GM12878 (cell line): Measurements from ENCODE around the gene CDYL. TPM values are rescaled to one million over a fixed set of nuclear protein-coding genes. Genes with fewer than 3 reads are reported as not detected.

ENCODE experiments used
- ATAC-seq: fragments of 200-7000 bp; cut with Tn5 transposase; 3 replicates; pipeline ENCODE4 v1.9.1; 2020; ENCODE audit warnings: mild to moderate bottlenecking, moderate library complexity
- BruUV-seq: library from RNA; stranded (reverse); fragments of 400-500 nt; replicated peaks from 2 replicates; lab custom pipeline; 2021; lab: Mats Ljungman, UMichigan
- CTCF ChIA-PET: fragments of 300-600 bp; sonication (Branson Sonifier 250); formaldehyde crosslinking; extraction: SDS; loops from one replicate; lab custom pipeline; 2021; ENCODE audit warnings: inconsistent platforms; lab: Yijun Ruan, JAX
- POLR2A ChIA-PET: fragments of 350-600 bp; formaldehyde crosslinking; extraction: SDS; loops from one replicate; lab custom pipeline; 2021; ENCODE audit warnings: inconsistent platforms; lab: Charles Lee
- RAD21 ChIA-PET: fragments of 300-600 bp; sonication (Branson Sonifier 250); formaldehyde crosslinking; loops from one replicate; lab custom pipeline; 2023; ENCODE audit warnings: antibody characterized with exemption; ENCODE audit not compliant: unreplicated experiment; lab: Charles Lee
- SMC1A ChIA-PET: fragments of 300-600 bp; sonication (Branson Sonifier 250); formaldehyde crosslinking; loops from one replicate; lab custom pipeline; 2023; ENCODE audit not compliant: unreplicated experiment, uncharacterized antibody; lab: Charles Lee
- DNase-seq: peaks from one replicate; pipeline ENCODE4 v3.0.0-alpha.2; 2011; ENCODE audit warnings: low read depth, low spot score
- FAIRE-seq: peaks from 3 replicates; lab custom pipeline; 2011; peaks lifted over from hg19 to GRCh38; lab: Jason Lieb, UNC
- H2AFZ ChIP-seq: 2 replicates; pipeline ENCODE4 v1.6.0; 2011; ENCODE audit warnings: low read depth, low read length, control low read depth; ENCODE audit not compliant: control insufficient read depth
- H3K27ac ChIP-seq: 2 replicates; pipeline ENCODE4 v1.5.1; 2011; ENCODE audit warnings: control low read depth; ENCODE audit not compliant: control insufficient read depth, insufficient read depth
- H3K27me3 ChIP-seq, 2 experiments: replicated peaks in 1 of 2; 2 replicates each; pipeline versions ENCODE4 v1.6.0 to v1.6.1; 2011; ENCODE audit warnings: low read length in 1 of 2; ENCODE audit not compliant: control insufficient read depth in 2 of 2, insufficient read depth in 2 of 2
- H3K36me3 ChIP-seq, 2 experiments: 2 replicates each; pipeline ENCODE4 v1.5.1; 2011; ENCODE audit warnings: low read length in 1 of 2; ENCODE audit not compliant: control insufficient read depth in 2 of 2, insufficient read depth in 2 of 2
- H3K4me1 ChIP-seq: 2 replicates; pipeline ENCODE4 v1.6.1; 2011; ENCODE audit warnings: mild to moderate bottlenecking, low read length, moderate library complexity, mixed read lengths; ENCODE audit not compliant: control insufficient read depth, insufficient read depth
- H3K4me2 ChIP-seq: 2 replicates; pipeline ENCODE4 v1.6.0; 2011; ENCODE audit warnings: control low read depth; ENCODE audit not compliant: control insufficient read depth, insufficient read depth
- H3K4me3 ChIP-seq: fragments of 200-600 bp; sonication (generic); 2 replicates; pipeline ENCODE4 v1.5.1; 2016
- H3K79me2 ChIP-seq: 2 replicates; pipeline ENCODE4 v1.6.0; 2011; ENCODE audit warnings: low read length; ENCODE audit not compliant: control insufficient read depth, insufficient read depth
- H3K9ac ChIP-seq: 2 replicates; pipeline ENCODE4 v1.8.0; 2011; ENCODE audit warnings: low read length, control low read depth, mixed read lengths; ENCODE audit not compliant: control insufficient read depth, insufficient read depth
- H3K9me3 ChIP-seq: replicated peaks from 3 replicates; pipeline ENCODE4 v1.5.1; 2011; ENCODE audit warnings: mild to moderate bottlenecking, low read length; ENCODE audit not compliant: control insufficient read depth, insufficient read depth
- H4K20me1 ChIP-seq: 2 replicates; pipeline ENCODE4 v1.6.0; 2011; ENCODE audit not compliant: control insufficient read depth, insufficient read depth
- CEBPB ChIP-seq, 2 experiments: fragments of 150-350 bp in 1 of 2; IDR thresholded peaks; 2 replicates each; pipeline ENCODE4 v1.6.1; 2012 to 2014; ENCODE audit warnings: low read depth in 2 of 2, low read length in 2 of 2, borderline replicate concordance in 1 of 2, inconsistent platforms in 1 of 2
- EZH2 ChIP-seq: IDR thresholded peaks from 2 replicates; pipeline ENCODE4 v1.6.1; 2012; ENCODE audit warnings: low read depth, mild to moderate bottlenecking, control low read depth, inconsistent platforms, low read length, borderline replicate concordance; ENCODE audit not compliant: control insufficient read depth
- HDGF ChIP-seq: fragments of 450-650 bp; IDR thresholded peaks from 2 replicates; pipeline ENCODE4 v1.6.1; 2016; ENCODE audit warnings: antibody characterized with exemption
- MEF2A ChIP-seq: IDR thresholded peaks from 2 replicates; pipeline ENCODE4 v1.6.1; 2011; ENCODE audit warnings: low read depth, mild to moderate bottlenecking, low read length, moderate library complexity; ENCODE audit not compliant: insufficient read depth
- NRF1 ChIP-seq: conservative IDR thresholded peaks from 2 replicates; pipeline ENCODE4 v1.6.1; 2011; ENCODE audit warnings: mild to moderate bottlenecking, low read depth, low read length, improper control_type of control experiment
- RAD21 ChIP-seq: IDR thresholded peaks from 2 replicates; pipeline ENCODE4 v1.6.1; 2011; ENCODE audit warnings: mild to moderate bottlenecking, low read depth, low read length, moderate library complexity; ENCODE audit not compliant: insufficient read depth
- RELA ChIP-seq: fragments of 450-650 bp; IDR thresholded peaks from 2 replicates; pipeline ENCODE4 v1.8.0; 2014; ENCODE audit warnings: borderline replicate concordance; ENCODE audit not compliant: partially characterized antibody
- SMAD5 ChIP-seq: IDR thresholded peaks from 2 replicates; pipeline ENCODE4 v1.6.1; 2016; ENCODE audit warnings: antibody characterized with exemption, low read depth
- SPI1 ChIP-seq: IDR thresholded peaks from 2 replicates; pipeline ENCODE4 v1.6.1; 2011; ENCODE audit warnings: low read depth, mild to moderate bottlenecking, low read length, moderate library complexity, borderline replicate concordance; ENCODE audit not compliant: insufficient read depth
- SUZ12 ChIP-seq: fragments of 200-600 bp; sonication (generic); IDR thresholded peaks from one replicate; pipeline ENCODE4 v1.6.1; 2018; ENCODE audit warnings: antibody characterized with exemption, mild to moderate bottlenecking; ENCODE audit not compliant: unreplicated experiment
- TAF1 ChIP-seq: IDR thresholded peaks from 2 replicates; pipeline ENCODE4 v1.6.1; 2011; ENCODE audit warnings: mild to moderate bottlenecking, low read depth, low read length, borderline replicate concordance
- TCF12 ChIP-seq: IDR thresholded peaks from 2 replicates; pipeline ENCODE4 v1.6.1; 2011; ENCODE audit warnings: low read depth, mild to moderate bottlenecking, low read length
- ZNF207 ChIP-seq: fragments of 450-650 bp; IDR thresholded peaks from 2 replicates; pipeline ENCODE4 v1.6.1; 2014; ENCODE audit warnings: antibody characterized with exemption, mild to moderate bottlenecking, borderline replicate concordance
- ZNF274 ChIP-seq: IDR thresholded peaks from one replicate; pipeline ENCODE4 v1.8.0; 2011; ENCODE audit not compliant: insufficient read length, insufficient read depth
- ZNF384 ChIP-seq: IDR thresholded peaks from 2 replicates; pipeline ENCODE4 v1.6.1; 2012; ENCODE audit warnings: low read depth, mild to moderate bottlenecking, low read length, improper control_type of control experiment, borderline replicate concordance
- WGBS: methylation state at CpG from one replicate; pipeline ENCODE4 v1.1.6; 2016; ENCODE audit warnings: low lambda C conversion rate; ENCODE audit not compliant: insufficient replicate concordance, insufficient coverage; ENCODE audit errors: missing lambda C conversion rate; 5-methylcytosine and 5-hydroxymethylcytosine counted together
- in situ Hi-C: fragments of 300-500 bp; cut with MboI; formaldehyde crosslinking; loops from 9 replicates; pipeline ENCODE4 v1.14.3; 2018; ENCODE audit warnings: mixed read lengths
- intact Hi-C: fragments of 100-400 bp; cut with micrococcal nuclease; formaldehyde crosslinking; loops from one replicate; pipeline ENCODE4 v1.14.2; 2022; ENCODE audit not compliant: unreplicated experiment
- polyA plus RNA-seq, 11 experiments: library from polyadenylated mRNA; depleted of rRNA in 4 of 11; unstranded in 6 of 11; stranded (reverse) in 5 of 11; fragments of >200 nt; fragmentation: Nextera tagmentation in 4 of 11; fragmentation: Illumina TruSeq in 1 of 11; extraction: Ambion mirVana in 4 of 11; extraction: Trizol in 1 of 11; gene quantifications; 1 replicate in 1 of 11; 2 replicates in 10 of 11; pipeline versions ENCODE4 v1.2.1 to v1.2.3, GENCODE V29; 2011 to 2016; ENCODE audit warnings: inconsistent platforms in 2 of 11, missing spikeins in 2 of 11, low read depth in 1 of 11
- total RNA-seq, 4 experiments: library from RNA; depleted of rRNA in 3 of 4; stranded (reverse); fragments of >200 nt in 3 of 4; fragmentation: Illumina TruSeq in 1 of 4; extraction: Trizol in 1 of 4; gene quantifications; 2 replicates each; pipeline versions ENCODE4 v1.2.1 to v1.2.3, GENCODE V29; 2013 to 2021
- TF ChIP-seq, protein P1 (sequence below): fragments of 450-650 bp; IDR thresholded peaks from 2 replicates; pipeline ENCODE4 v1.6.1; 2014; ENCODE audit warnings: mild to moderate bottlenecking
- TF ChIP-seq, protein P2 (sequence below): fragments of 150-350 bp; IDR thresholded peaks from 2 replicates; pipeline ENCODE4 v1.6.1; 2016; ENCODE audit warnings: low read depth, low read length

The CDYL gene
- total and polyA plus RNA-seq, 10 of the 15 experiments (the other 5 are each of a cell fraction or from before 2014, with no cell fraction given), result 9.3 to 61.2 (median 28.5) TPM

DNA sequence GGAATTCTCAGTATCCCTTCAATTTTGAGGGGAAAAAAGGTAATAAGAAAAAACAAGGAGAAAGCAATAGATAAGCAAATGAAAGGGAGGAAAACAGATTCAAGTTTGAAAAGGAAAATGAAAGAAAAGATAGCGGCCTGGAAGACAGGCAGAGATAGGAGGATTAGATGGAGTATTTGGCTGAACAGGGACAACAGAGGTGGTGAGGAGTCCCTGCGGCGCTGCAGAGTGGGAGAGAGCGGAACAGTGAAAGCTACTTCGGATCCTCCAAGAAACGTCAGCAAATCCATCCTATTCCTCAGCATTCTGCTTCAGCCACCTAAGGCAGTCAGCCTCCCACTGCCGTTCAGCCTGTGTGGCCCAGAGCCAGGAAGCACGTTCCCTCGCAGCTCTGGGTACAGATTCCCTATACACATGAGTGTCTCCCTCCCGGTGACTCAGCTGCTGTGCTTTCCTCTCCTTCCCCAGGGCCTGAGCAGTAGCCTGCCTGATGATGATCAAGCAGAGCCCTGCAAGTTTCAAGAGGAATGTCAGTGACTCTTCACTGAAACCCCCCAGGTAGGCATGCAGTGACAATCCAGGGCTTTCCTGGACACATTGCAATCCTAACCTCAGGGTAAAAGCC is 43.4 kb upstream of the CDYL start (continued):
- TF ChIP-seq TAF1 (no peak), EZH2 (no peak), CEBPB (IDR thresholded peaks at IDR 0.05; ENCODE audit: borderline replicate concordance in 1 of 2, low read depth in 2 of 2, low read length in 2 of 2) (no peak), MEF2A (no peak)
- TF ChIP-seq, protein P1, sequence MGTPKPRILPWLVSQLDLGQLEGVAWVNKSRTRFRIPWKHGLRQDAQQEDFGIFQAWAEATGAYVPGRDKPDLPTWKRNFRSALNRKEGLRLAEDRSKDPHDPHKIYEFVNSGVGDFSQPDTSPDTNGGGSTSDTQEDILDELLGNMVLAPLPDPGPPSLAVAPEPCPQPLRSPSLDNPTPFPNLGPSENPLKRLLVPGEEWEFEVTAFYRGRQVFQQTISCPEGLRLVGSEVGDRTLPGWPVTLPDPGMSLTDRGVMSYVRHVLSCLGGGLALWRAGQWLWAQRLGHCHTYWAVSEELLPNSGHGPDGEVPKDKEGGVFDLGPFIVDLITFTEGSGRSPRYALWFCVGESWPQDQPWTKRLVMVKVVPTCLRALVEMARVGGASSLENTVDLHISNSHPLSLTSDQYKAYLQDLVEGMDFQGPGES, result no peak

DNA sequence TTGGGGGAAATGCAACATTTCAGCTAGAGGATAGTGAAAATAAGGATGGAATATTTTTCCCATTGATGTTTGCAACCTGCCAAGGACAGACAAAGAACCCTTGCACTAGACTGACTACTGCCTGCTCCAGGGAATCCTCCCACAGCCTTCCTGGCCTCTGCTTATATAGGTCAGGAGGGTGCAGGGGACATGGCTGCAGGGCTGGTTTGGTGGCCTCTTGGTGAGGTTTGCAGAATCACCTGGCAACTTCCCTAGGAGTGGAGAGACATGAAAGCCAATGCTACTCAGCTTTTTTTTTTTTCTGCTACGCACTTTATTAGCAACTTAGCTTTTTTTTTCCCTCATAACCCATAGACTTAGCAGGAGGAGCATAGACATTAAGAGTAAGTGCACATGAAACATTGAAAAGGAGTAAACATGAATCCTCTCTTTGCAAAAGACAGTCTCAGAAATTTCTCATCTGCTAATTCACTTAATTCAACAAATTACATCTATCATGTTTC is 39.8 kb upstream of the CDYL start:
- peaks cover 0 to 3% of the 10 kb centered on the region in 2 experiments; a peak in 2 of 4 replicates for H3K27me3 ChIP-seq
- no peak for DNase-seq
- ChIA-PET SMC1A (interaction anchor here (0.7 kb wide), 1 partner anchor 45 kb away, joined by 3 read pairs; no protein-coding TSS in a partner anchor), POLR2A (no interaction called here), RAD21 (no interaction called here), CTCF (no interaction called here)
- no peak overlapping the region for H3K4me2 ChIP-seq
- intact Hi-C loops, result no loop called here
- H3K9ac ChIP-seq, result no peak overlapping the region
- BruUV-seq, result no TSS peak
- 67% methylated on average over 1 of the region's 1 CpG for WGBS
- no peaks in the 10 kb centered on the region for H4K20me1 ChIP-seq
- H3K4me1 ChIP-seq, result no peaks in the 10 kb centered on the region
- no peak for ATAC-seq
- in situ Hi-C loops, result no loop called here
- no peaks in the 10 kb centered on the region for H3K36me3 ChIP-seq
- H3K9me3 ChIP-seq, result no peaks in the 10 kb centered on the region
- H3K27ac ChIP-seq, result no peak overlapping the region
- H2AFZ ChIP-seq, result no peak overlapping the region
- H3K4me3 ChIP-seq, result no peak overlapping the region
- H3K79me2 ChIP-seq, result no peaks in the 10 kb centered on the region
- FAIRE-seq, result no peak
- no peak for TF ChIP-seq HDGF
- no peak for TF ChIP-seq ZNF274
- no peak for TF ChIP-seq SUZ12
- no peak for TF ChIP-seq ZNF207
- no peak for TF ChIP-seq RAD21
- no peak for TF ChIP-seq NRF1
- no peak for TF ChIP-seq ZNF384
- TF ChIP-seq SMAD5, result no peak
- no peak for TF ChIP-seq TCF12
- no peak for TF ChIP-seq SPI1
- TF ChIP-seq RELA, result no peak
- TF ChIP-seq, protein P2, sequence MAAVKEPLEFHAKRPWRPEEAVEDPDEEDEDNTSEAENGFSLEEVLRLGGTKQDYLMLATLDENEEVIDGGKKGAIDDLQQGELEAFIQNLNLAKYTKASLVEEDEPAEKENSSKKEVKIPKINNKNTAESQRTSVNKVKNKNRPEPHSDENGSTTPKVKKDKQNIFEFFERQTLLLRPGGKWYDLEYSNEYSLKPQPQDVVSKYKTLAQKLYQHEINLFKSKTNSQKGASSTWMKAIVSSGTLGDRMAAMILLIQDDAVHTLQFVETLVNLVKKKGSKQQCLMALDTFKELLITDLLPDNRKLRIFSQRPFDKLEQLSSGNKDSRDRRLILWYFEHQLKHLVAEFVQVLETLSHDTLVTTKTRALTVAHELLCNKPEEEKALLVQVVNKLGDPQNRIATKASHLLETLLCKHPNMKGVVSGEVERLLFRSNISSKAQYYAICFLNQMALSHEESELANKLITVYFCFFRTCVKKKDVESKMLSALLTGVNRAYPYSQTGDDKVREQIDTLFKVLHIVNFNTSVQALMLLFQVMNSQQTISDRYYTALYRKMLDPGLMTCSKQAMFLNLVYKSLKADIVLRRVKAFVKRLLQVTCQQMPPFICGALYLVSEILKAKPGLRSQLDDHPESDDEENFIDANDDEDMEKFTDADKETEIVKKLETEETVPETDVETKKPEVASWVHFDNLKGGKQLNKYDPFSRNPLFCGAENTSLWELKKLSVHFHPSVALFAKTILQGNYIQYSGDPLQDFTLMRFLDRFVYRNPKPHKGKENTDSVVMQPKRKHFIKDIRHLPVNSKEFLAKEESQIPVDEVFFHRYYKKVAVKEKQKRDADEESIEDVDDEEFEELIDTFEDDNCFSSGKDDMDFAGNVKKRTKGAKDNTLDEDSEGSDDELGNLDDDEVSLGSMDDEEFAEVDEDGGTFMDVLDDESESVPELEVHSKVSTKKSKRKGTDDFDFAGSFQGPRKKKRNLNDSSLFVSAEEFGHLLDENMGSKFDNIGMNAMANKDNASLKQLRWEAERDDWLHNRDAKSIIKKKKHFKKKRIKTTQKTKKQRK, result no peak
